H1 (cell line): Measurements from ENCODE around the gene SAMD4A. TPM values are rescaled to one million over a fixed set of nuclear protein-coding genes. Genes with fewer than 3 reads are reported as not detected.

Experiments used
- ATF3 ChIP-seq: IDR thresholded peaks from 2 replicates; pipeline ENCODE4 v1.6.1; 2011; ENCODE audit warnings: low read depth, mild to moderate bottlenecking, low read length; ENCODE audit not compliant: insufficient read depth
- CBX8 ChIP-seq: fragments of 300-800, 300-1000 bp; sonication (generic); IDR thresholded peaks from 2 replicates; pipeline ENCODE4 v1.7.1; 2016; ENCODE audit warnings: low read depth, low read length, borderline replicate concordance
- CHD1 ChIP-seq: IDR thresholded peaks from 2 replicates; pipeline ENCODE4 v1.6.1; 2012; ENCODE audit warnings: low read depth, low read length, improper control_type of control experiment
- EGR1 ChIP-seq: IDR thresholded peaks from 2 replicates; pipeline ENCODE4 v1.6.1; 2011; ENCODE audit warnings: low read depth, low read length, borderline replicate concordance
- KDM1A ChIP-seq: fragments of 200-600, 300-600 bp; sonication (generic); IDR thresholded peaks from 2 replicates; pipeline ENCODE4 v1.7.1; 2016; ENCODE audit warnings: mild to moderate bottlenecking, low read length, borderline replicate concordance
- NANOG ChIP-seq: IDR thresholded peaks from 2 replicates; pipeline ENCODE4 v1.6.1; 2011; ENCODE audit warnings: low read length, low read depth, mild to moderate bottlenecking, inconsistent platforms; ENCODE audit not compliant: insufficient read depth, poor library complexity, severe bottlenecking
- RBBP5 ChIP-seq: IDR thresholded peaks from 2 replicates; pipeline ENCODE4 v1.7.1; 2012; ENCODE audit warnings: low read depth, mild to moderate bottlenecking, inconsistent platforms, low read length, moderate library complexity, borderline replicate concordance
- TEAD4 ChIP-seq: IDR thresholded peaks from 2 replicates; pipeline ENCODE4 v1.6.1; 2012; ENCODE audit warnings: low read depth, low read length, inconsistent platforms, mixed read lengths
- ZNF274 ChIP-seq: IDR thresholded peaks from 2 replicates; pipeline ENCODE4 v1.7.0; 2012; ENCODE audit warnings: low read length, borderline replicate concordance; ENCODE audit errors: extremely low read depth
- polyA plus RNA-seq, 7 experiments: library from polyadenylated mRNA; depleted of rRNA in 3 of 7; stranded (reverse) in 5 of 7; unstranded in 2 of 7; fragments of >200 nt in 5 of 7; fragments of 200-250 nt in 2 of 7; gene quantifications; 1 replicate in 5 of 7; 2 replicates in 1 of 7; 4 replicates in 1 of 7; pipeline versions ENCODE4 v1.2.1 to v1.2.3, GENCODE V29; 2011 to 2013; ENCODE audit warnings: missing spikeins in 2 of 7, mixed read lengths in 2 of 7
- total RNA-seq: library from RNA; stranded (reverse); fragmentation: NEBNext Ultra II Directional; extraction: Animal tissue kit (Norgen Biotek cat#: 25700); gene quantifications from 2 replicates; pipeline ENCODE4 v1.2.1, GENCODE V29; 2021
- TF ChIP-seq, protein P1 (sequence below): fragments of 300-600 bp; sonication (generic); IDR thresholded peaks from 2 replicates; pipeline ENCODE4 v1.7.1; 2012; ENCODE audit warnings: low read length, moderate library complexity, mild to moderate bottlenecking, inconsistent platforms; ENCODE audit not compliant: insufficient replicate concordance

Gene SAMD4A
- total and polyA plus RNA-seq, 2 of the 8 experiments (the other 6 are each of a cell fraction or from before 2014, with no cell fraction given): 2.4 to 12.3 TPM

GRCh38 chr14:54591461-54591860 is 24.5 kb downstream of the SAMD4A start (continued):
- TF ChIP-seq, protein P1, sequence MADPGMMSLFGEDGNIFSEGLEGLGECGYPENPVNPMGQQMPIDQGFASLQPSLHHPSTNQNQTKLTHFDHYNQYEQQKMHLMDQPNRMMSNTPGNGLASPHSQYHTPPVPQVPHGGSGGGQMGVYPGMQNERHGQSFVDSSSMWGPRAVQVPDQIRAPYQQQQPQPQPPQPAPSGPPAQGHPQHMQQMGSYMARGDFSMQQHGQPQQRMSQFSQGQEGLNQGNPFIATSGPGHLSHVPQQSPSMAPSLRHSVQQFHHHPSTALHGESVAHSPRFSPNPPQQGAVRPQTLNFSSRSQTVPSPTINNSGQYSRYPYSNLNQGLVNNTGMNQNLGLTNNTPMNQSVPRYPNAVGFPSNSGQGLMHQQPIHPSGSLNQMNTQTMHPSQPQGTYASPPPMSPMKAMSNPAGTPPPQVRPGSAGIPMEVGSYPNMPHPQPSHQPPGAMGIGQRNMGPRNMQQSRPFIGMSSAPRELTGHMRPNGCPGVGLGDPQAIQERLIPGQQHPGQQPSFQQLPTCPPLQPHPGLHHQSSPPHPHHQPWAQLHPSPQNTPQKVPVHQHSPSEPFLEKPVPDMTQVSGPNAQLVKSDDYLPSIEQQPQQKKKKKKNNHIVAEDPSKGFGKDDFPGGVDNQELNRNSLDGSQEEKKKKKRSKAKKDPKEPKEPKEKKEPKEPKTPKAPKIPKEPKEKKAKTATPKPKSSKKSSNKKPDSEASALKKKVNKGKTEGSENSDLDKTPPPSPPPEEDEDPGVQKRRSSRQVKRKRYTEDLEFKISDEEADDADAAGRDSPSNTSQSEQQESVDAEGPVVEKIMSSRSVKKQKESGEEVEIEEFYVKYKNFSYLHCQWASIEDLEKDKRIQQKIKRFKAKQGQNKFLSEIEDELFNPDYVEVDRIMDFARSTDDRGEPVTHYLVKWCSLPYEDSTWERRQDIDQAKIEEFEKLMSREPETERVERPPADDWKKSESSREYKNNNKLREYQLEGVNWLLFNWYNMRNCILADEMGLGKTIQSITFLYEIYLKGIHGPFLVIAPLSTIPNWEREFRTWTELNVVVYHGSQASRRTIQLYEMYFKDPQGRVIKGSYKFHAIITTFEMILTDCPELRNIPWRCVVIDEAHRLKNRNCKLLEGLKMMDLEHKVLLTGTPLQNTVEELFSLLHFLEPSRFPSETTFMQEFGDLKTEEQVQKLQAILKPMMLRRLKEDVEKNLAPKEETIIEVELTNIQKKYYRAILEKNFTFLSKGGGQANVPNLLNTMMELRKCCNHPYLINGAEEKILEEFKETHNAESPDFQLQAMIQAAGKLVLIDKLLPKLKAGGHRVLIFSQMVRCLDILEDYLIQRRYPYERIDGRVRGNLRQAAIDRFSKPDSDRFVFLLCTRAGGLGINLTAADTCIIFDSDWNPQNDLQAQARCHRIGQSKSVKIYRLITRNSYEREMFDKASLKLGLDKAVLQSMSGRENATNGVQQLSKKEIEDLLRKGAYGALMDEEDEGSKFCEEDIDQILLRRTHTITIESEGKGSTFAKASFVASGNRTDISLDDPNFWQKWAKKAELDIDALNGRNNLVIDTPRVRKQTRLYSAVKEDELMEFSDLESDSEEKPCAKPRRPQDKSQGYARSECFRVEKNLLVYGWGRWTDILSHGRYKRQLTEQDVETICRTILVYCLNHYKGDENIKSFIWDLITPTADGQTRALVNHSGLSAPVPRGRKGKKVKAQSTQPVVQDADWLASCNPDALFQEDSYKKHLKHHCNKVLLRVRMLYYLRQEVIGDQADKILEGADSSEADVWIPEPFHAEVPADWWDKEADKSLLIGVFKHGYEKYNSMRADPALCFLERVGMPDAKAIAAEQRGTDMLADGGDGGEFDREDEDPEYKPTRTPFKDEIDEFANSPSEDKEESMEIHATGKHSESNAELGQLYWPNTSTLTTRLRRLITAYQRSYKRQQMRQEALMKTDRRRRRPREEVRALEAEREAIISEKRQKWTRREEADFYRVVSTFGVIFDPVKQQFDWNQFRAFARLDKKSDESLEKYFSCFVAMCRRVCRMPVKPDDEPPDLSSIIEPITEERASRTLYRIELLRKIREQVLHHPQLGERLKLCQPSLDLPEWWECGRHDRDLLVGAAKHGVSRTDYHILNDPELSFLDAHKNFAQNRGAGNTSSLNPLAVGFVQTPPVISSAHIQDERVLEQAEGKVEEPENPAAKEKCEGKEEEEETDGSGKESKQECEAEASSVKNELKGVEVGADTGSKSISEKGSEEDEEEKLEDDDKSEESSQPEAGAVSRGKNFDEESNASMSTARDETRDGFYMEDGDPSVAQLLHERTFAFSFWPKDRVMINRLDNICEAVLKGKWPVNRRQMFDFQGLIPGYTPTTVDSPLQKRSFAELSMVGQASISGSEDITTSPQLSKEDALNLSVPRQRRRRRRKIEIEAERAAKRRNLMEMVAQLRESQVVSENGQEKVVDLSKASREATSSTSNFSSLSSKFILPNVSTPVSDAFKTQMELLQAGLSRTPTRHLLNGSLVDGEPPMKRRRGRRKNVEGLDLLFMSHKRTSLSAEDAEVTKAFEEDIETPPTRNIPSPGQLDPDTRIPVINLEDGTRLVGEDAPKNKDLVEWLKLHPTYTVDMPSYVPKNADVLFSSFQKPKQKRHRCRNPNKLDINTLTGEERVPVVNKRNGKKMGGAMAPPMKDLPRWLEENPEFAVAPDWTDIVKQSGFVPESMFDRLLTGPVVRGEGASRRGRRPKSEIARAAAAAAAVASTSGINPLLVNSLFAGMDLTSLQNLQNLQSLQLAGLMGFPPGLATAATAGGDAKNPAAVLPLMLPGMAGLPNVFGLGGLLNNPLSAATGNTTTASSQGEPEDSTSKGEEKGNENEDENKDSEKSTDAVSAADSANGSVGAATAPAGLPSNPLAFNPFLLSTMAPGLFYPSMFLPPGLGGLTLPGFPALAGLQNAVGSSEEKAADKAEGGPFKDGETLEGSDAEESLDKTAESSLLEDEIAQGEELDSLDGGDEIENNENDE: no peak
- TF ChIP-seq EGR1 (no peak), TEAD4 (no peak), CHD1 (no peak), ATF3 (no peak), NANOG (no peak), CBX8 (no peak), KDM1A (no peak), RBBP5 (no peak), ZNF274 (no peak)
- TF ChIP-seq, all 59 proteins: peak for 0
